ENCODE results near the gene LGR6. TPM values are rescaled to one million over a fixed set of nuclear protein-coding genes. Genes with fewer than 3 reads are reported as not detected.

The LGR6 gene
- polyA plus RNA-seq, 3 donors = not detected

DNA sequence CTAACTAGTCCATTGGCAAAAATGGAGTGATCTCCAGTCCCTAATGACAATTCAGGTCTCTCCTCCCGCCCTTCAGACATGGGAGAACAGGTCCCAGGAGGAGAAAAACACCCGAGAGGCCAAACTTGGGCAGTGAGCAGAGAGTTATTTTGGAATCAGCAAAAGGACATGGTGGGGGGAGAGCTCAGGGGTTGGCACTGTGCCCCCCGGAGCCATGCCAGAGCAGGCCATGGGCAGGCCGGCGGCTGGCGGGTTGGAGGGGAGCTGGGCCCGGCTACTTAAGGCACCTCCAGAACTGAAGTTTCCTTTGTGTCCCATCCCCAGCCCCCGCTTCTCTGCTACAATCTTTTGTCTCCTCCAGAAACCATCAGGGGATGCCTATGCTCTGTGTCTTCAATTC is 7.1 kb downstream of the LGR6 start:
- Mint-ChIP-seq H3K27me3 (ENCODE audit: low read depth in 3 of 3) (peaks cover 25 to 41% (median 36%) of the 10 kb centered on the region in 3 donors), H3K36me3 (no peaks in the 10 kb centered on the region), H3K9me3 (no peaks in the 10 kb centered on the region), H3K27ac (no peak overlapping the region), H3K4me3 (no peak overlapping the region), H3K4me1 (peaks cover 3% of the 10 kb centered on the region)
- H3K36me3 ChIP-seq (replicated peaks in 1 of 2; ENCODE audit: control insufficient read depth in 1 of 2, insufficient read depth in 2 of 2, low read length in 2 of 2) = no peaks in the 10 kb centered on the region
- H2AFZ ChIP-seq (ENCODE audit: insufficient read depth, low read depth, low read length, poor library complexity, severe bottlenecking) = no peak overlapping the region
- TF ChIP-seq, protein P1, sequence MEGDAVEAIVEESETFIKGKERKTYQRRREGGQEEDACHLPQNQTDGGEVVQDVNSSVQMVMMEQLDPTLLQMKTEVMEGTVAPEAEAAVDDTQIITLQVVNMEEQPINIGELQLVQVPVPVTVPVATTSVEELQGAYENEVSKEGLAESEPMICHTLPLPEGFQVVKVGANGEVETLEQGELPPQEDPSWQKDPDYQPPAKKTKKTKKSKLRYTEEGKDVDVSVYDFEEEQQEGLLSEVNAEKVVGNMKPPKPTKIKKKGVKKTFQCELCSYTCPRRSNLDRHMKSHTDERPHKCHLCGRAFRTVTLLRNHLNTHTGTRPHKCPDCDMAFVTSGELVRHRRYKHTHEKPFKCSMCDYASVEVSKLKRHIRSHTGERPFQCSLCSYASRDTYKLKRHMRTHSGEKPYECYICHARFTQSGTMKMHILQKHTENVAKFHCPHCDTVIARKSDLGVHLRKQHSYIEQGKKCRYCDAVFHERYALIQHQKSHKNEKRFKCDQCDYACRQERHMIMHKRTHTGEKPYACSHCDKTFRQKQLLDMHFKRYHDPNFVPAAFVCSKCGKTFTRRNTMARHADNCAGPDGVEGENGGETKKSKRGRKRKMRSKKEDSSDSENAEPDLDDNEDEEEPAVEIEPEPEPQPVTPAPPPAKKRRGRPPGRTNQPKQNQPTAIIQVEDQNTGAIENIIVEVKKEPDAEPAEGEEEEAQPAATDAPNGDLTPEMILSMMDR (IDR thresholded peaks at IDR 0.05) = no peak
- H3K4me2 ChIP-seq (replicated peaks; ENCODE audit: extremely low read depth, low read length, poor library complexity, severe bottlenecking) = no peak overlapping the region
- H3K27ac ChIP-seq (ENCODE audit: low read depth in 1 of 2, low read length in 2 of 2) = no peak overlapping the region
- no peaks in the 10 kb centered on the region for H3K9me3 ChIP-seq (replicated peaks in 1 of 2; ENCODE audit: control insufficient read depth in 1 of 2, insufficient read depth in 1 of 2, low read length in 2 of 2)
- H3K4me1 ChIP-seq (ENCODE audit: control insufficient read depth in 1 of 2, insufficient read depth in 2 of 2, low read length in 2 of 2) = no peaks in the 10 kb centered on the region
- no peak for DNase-seq
- H3K9ac ChIP-seq (ENCODE audit: insufficient read depth, low read length, poor library complexity, severe bottlenecking) = no peak overlapping the region
- no peaks in the 10 kb centered on the region for H4K20me1 ChIP-seq (ENCODE audit: insufficient read depth, low read length)
- H3K27me3 ChIP-seq (ENCODE audit: control insufficient read depth in 2 of 2, insufficient read depth in 2 of 2, low read length in 2 of 2) = peaks cover 3 to 20% of the 10 kb centered on the region in 2 donors
- intact Hi-C loops (cut with micrococcal nuclease) = no loop called here
- no peak overlapping the region for H3K4me3 ChIP-seq (replicated peaks in 1 of 3; ENCODE audit: low read depth in 2 of 3, low read length in 3 of 3)
- no peaks in the 10 kb centered on the region for H3K79me2 ChIP-seq (ENCODE audit: insufficient read depth, low read length)
- 94% methylated on average over 5 of the region's 8 CpGs for WGBS (ENCODE audit: insufficient coverage)

DNA sequence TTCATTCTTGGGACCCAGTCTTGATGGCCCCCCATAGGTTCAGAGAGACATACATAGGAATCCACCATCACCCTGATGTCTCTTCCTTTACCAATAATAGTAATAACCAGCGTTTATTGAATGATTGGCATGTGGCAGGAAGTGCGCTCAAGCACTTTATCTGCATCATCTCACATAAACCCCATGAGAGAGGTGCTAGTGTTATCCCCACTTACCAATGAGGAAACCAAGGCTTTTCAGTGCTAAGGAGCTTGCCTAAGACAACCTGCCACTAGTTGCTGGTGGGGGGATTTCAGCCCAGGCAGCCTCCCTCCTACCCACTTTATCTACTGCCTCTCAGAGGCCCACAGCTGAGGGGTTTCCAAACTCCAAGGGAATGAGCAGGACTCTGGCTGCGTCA is 7.7 kb downstream of the LGR6 start:
- H3K27ac Mint-ChIP-seq = no peak overlapping the region
- Histone ChIP-seq H3K27me3 (ENCODE audit: control insufficient read depth in 2 of 2, insufficient read depth in 2 of 2, low read length in 2 of 2) (peaks cover 0 to 15% of the 10 kb centered on the region in 2 donors), H3K4me2 (replicated peaks; ENCODE audit: extremely low read depth, low read length, poor library complexity, severe bottlenecking) (no peak overlapping the region), H3K9me3 (replicated peaks in 1 of 2; ENCODE audit: control insufficient read depth in 1 of 2, insufficient read depth in 1 of 2, low read length in 2 of 2) (no peaks in the 10 kb centered on the region), H3K9ac (ENCODE audit: insufficient read depth, low read length, poor library complexity, severe bottlenecking) (no peak overlapping the region), H2AFZ (ENCODE audit: insufficient read depth, low read depth, low read length, poor library complexity, severe bottlenecking) (no peak overlapping the region), H3K4me3 (replicated peaks in 1 of 3; ENCODE audit: low read depth in 2 of 3, low read length in 3 of 3) (no peak overlapping the region), H4K20me1 (ENCODE audit: insufficient read depth, low read length) (no peaks in the 10 kb centered on the region), H3K36me3 (replicated peaks in 1 of 2; ENCODE audit: control insufficient read depth in 1 of 2, insufficient read depth in 2 of 2, low read length in 2 of 2) (no peaks in the 10 kb centered on the region), H3K4me1 (ENCODE audit: control insufficient read depth in 1 of 2, insufficient read depth in 2 of 2, low read length in 2 of 2) (no peaks in the 10 kb centered on the region), H3K79me2 (ENCODE audit: insufficient read depth, low read length) (no peaks in the 10 kb centered on the region), H3K27ac (ENCODE audit: low read depth in 1 of 2, low read length in 2 of 2) (no peak overlapping the region)
- H3K36me3 Mint-ChIP-seq = no peaks in the 10 kb centered on the region
- H3K27me3 Mint-ChIP-seq (ENCODE audit: low read depth in 3 of 3) = peaks cover 19 to 35% (median 30%) of the 10 kb centered on the region in 3 donors
- TF ChIP-seq, protein P1 (IDR thresholded peaks at IDR 0.05) = no peak
- peaks cover 3% of the 10 kb centered on the region for H3K4me1 Mint-ChIP-seq
- intact Hi-C loops (cut with micrococcal nuclease) = no loop called here
- DNase-seq = no peak
- 90% methylated on average over 2 of the region's 3 CpGs for WGBS (ENCODE audit: insufficient coverage)
- H3K4me3 Mint-ChIP-seq = no peak overlapping the region
- H3K9me3 Mint-ChIP-seq = no peaks in the 10 kb centered on the region
